GM18519 (cell line): ENCODE measurements around the gene CD300LF.

Experiments used
- ATAC-seq: cut with Tn5 transposase; IDR thresholded peaks from one replicate; pipeline ENCODE4 v1.9.1; 2021; ENCODE audit warnings: mild to moderate bottlenecking, moderate library complexity; ENCODE audit not compliant: unreplicated experiment, low FRiP score

The CD300LF gene

DNA sequence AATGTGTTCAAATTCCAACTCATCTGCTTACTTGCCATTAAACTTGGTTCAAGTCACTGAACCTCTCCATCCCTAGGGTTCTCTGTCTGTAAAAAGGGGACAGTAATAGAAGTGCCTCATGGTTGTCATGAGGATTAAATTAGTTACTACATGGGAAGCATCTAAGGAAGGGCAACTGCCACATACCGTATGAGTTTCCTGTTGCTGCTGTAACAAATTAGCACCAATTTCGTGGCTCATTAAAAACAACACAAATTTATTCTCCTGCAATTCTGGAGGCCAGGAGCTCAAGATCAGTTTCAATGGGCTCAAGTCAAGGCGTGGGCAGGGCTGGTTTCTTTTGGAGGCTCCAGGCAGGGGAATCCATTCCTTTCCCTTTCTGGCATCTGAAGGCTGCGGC is 18.6 kb downstream of the CD300LF start:
- ATAC-seq = no peak

DNA sequence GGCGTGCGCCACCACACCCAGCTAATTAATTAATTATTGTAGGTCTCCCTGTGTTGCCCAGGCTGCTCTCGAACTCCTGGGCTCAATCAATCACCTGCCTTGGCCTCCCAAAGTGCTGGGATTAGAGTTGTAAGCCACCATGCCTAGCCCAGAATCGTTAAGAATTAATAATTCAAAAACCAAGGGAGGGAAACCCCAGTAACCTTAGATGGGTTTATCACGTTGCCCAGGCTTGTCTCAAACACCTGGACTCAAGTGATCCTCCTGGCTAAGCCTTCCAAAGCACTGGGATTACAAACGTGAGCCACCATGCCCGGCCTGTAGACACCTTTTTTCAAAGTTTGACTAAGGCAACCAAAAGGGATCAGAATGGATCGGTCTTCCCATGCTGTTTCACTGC is 21.6 kb downstream of the CD300LF start:
- ATAC-seq = no peak

DNA sequence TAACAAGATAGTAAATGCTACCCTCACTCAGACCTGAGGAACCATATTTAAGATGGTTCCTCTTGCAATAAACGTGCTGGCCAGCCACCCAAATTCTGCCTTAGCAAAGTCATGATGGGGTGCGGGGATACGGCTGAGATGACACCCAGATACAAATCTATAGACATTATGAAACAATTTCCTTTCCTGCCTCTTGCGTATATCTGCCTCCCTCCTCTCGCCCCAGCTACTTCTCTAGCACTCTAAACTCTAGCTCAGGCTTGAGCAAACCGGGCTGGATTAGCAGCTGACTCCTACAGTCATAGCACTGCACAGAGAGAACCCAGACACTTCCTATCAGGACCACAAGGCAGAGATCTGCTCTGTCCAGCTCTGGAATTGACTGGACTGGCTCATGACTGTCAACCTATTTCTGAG is 22.3 kb downstream of the CD300LF start:
- no peak for ATAC-seq

DNA sequence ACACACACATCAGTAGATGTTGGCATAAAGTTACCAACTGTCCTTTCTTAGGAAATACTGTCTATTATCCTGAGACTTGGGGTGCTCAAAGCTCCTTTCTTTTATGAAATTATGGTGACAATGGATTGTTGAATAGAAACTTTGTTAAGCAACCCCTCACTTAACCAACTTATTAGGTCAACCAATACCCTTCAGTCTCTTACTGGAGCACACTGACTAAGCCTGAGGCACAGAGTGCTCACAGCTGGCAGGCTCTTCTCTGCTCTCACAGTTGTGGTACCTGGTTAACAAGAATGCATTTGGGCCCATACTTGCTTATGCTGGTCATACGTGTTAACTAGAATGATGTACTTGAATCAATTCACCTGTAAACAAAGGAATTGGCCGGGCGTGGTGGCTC is 24.8 kb downstream of the CD300LF start:
- no peak for ATAC-seq

DNA sequence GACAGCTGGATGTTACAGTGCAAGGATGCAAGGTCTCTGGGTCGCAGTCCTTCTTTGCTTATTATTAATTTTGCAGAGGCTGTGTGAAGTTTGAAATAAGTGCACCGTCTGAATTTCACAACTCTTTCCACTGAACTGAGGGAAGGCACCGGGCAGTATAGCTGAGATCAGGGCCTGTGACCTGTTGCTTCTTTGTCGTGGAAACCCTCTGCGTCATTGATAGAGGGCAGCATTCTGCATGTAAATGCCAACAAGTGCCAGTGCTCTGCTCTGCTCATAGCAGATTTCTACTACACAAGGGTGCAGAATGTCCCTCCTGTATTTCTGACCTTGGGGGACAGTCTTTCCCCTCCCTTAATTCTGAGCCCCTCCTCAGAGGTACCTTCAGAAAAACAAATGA is 26.0 kb downstream of the CD300LF start:
- no peak for ATAC-seq

DNA sequence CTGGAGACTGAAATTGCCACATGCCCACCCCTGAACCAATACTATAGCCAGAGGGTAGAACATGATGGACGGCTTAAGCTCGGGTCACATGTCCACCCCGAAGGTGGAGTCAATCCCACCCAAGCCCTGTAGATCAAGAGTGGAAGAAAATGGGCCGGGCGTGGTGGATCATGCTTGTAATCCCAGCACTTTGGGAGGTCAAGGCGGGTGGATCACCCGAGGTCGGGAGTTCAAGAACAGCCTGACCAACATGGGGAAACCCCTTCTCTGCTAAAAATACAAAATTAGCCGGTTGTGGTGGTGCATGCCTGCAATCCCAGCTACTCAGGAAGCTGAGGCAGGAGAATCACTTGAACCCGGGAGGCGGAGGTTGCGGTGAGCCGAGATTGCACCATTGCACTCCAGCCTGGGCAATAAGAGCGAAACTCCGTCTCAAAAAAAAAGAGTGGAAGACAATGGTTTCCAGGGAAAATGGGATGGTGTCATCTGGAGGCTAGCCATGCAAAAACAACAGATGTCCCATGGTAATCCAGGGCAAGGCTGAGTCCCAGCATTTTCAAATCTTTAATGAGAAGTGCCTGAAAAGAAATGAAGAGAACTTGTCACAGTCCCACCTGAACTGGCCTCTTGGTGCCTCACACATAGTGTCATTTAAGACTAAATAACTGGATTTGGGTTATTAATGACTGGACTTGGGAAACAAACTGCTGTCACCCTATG is 30.1 kb downstream of the CD300LF start:
- no peak for ATAC-seq

DNA sequence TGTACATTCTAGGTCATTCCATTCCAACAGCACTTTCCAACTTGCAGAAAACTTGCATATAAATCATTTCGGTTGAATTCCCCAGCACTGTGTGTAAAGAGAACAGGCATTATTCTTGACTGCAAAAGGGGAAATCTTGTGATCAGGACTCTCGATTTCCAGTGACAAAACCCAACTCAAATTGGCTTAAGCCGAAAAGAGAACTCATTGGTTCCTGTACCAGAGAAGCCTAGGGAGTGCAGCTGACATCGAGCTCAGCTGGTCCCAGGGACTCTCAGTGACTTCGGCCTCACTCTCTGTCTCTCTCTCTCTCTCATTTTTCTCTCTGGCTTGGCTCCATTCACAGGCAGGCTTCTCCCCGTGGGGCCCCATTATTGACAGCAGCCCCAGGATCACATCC is 30.7 kb downstream of the CD300LF start:
- no peak for ATAC-seq

DNA sequence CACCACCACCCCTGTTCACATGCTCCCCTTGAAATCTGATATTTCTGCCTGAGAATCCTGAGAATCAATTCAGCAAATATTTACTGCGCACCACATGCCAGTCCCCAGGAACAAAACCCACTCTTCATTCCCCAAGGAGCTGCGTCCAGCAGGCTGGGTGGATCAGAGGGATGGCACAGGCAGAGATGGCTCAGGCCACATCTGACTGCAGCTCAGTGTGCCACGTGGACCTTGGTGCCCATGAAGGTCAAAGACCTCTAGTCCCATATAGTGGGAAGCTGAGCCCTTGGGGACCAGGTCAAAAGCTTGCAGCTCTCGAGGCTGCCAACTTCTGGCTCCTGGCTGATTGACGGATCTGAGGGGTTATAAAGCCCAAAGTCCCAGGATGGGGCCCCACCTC is 31.8 kb downstream of the CD300LF start:
- ATAC-seq = no peak

DNA sequence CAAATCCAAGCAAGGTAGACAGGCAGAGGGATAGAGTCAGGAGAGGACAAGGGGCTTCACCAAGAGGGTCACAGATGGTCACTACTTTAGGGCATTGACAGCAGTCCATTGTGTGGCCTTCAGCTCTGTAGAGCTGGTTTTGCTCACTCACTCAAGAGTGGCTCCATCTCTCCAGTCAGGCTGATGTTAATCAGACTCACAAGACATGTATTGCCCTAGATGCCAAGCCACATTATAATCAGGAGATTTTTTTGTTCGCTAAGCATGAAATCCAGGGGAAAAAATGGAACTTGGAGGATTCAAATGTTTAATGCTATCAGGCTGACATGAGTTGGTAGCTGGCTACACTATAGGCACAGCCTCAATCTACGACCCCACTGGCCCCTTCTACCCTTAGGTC is 32.5 kb downstream of the CD300LF start:
- ATAC-seq = no peak

DNA sequence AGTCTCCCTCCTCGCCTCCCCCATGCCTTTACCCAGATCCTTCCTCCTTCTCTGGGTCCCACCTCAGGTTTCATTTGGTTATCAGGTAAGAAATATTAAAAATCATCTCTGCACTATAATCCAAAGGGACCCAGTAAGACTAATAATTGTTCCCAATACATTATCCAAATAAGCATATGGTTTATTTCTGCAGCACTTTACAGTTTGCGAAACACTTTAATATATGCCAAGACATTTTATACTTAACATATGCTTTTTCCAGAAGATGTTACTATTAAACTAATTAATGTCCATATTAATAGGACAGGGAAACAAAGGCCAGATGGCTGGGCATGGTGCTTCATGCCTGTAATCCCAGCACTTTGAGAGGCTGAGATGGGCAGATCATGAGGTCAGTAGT is 33.3 kb downstream of the CD300LF start:
- no peak for ATAC-seq

DNA sequence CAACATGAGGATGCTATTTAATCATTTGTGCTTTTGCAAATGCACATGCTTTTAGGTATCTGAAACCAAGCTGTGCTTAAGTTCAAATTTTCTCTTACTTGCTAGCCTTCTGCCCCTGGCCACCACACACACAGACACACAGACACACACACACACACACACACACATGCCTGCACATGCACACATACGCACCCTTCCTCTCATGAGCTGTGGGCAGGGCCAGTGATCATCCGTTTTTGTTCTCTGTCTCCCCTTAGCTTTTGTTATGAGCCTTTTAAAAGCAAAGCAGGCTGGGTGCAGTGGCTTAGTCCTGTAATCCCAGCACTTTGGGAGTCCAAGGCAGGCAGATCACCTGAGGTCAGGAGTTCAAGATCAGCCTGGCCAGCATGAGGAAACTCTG is 34.2 kb downstream of the CD300LF start:
- ATAC-seq = no peak

DNA sequence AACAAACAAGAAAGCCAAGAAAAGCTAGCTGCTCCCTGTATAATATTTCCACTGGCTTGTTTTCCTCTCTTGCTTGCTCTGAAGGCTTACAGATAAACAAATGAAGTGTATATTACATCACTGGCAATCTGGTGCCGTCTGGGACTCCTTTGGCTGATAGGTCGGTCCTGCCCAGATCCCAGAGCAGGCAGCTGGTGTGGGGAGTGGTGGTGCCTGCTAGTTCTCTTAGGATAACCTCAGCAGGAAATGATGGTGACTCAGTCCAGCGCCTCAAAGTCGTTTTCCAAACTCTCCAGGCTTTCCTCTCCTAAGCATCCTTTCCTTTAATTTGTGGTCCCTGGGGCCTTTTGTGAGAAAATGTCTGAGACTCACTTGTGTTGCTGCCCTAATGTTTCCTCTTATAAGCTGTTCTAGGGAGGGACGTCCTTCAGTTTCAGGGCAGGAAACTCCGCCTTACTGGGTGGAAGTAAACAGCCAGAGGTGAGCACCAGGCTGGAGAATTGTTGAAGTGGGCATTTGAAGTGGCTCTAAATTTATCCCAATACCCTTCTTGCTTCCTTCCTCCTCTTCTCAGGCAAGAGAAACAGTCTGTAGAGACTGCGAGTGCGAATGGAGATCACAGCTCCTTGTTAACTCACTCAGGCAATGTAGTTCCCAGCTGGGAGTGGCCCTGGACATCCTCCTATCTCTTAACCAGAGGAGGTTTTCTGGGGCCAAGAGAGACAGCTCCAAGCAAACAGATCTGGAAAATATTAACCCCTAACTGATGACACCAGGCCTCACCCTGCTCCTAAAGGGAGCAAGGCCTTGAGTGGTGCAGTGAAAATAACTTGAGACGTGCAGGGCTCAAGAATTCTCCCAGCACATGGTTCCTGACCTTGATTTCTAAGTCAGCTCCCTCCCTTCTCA is 34.9 kb downstream of the CD300LF start:
- no peak for ATAC-seq

DNA sequence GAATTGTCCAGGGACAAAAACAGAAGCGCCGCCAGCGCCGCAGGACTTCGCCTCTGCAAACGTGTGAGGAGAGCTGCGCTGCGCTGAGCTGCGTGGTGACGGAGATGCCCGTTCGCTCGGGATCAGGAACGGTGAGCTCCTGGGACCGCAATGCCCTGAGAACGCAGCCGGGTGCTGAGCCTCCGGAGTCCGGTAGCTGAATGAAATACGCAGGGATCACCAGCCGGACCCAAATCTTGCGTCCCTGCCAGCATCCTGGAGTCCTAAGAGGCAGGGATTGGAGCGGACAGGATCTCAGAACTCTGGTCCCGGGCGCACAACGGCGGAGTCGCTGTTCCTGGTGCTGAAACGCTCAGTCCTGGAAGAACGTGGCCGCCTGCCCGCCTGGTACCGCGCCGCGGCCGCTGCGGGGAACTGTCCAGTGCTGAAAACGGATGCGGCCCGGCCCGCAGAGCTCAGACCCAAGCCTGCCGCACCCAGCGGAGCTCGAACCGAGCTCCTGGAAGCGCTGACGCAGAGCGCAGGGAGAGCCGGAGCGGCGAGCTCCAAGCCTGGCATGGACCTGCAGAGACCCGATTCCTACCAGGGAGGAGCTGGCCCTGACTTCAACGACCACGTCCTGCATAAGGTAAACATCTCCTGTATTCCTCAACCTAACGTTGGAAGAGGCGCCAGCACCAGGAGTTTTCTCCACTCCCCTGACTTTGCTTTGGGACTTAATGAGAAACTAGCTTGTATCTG is 41.5 kb downstream of the CD300LF start:
- no peak for ATAC-seq

DNA sequence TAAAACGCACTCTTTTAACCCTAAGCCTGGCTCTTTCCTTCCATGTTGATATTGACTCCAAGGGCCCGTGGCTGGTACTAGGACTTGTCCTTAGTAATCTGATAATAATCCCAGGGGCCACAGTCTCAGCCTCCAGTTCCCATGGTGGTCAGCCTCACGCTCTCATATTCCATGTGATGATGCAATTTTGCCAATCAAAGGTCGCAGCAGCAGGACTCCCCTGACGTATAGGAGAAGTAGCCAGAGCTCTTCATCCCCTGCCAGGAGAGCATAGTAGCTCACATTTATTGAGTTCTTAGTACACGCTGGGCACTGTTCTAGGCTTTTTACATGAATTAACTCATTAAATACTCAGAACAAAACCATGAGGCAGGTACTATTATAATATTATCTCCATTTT is 42.4 kb downstream of the CD300LF start:
- no peak for ATAC-seq

DNA sequence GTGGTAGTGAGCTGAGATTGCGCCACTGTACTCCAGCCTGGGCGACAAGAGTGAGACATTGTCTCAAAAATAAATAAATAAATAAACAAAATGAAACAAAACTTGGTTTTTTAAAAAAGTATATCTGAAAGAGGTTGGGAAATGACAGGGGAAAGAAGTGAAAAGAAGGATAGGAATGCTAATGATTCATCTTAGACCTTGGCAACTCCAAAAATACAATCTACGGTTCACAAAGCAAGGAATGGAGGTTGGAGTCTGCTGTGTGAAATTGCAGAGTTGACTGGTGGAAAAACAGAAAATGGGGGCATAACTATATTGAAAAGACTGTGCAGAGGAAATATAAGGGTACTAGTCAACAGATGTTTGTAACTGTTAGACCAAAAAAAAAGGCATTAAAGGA is 49.2 kb downstream of the CD300LF start:
- ATAC-seq = no peak

DNA sequence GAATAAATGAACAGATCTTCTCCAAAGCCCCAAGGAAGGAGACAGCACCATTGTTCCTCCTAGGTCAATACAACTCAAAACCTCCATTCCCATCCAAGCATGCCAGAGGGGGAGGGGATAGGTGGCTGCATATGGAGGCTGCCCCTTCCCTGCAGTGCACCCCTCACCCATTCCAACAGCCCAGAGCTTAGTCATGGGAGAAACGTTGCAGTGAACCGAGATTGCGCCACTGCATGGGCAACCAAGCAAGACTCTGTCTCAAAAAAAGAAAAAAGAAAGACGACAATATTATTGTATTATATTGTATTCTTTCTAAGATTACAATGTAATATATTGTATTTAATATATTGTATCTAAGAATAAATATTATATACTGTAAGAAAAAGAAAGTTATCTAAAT is 52.8 kb downstream of the CD300LF start:
- ATAC-seq = no peak

DNA sequence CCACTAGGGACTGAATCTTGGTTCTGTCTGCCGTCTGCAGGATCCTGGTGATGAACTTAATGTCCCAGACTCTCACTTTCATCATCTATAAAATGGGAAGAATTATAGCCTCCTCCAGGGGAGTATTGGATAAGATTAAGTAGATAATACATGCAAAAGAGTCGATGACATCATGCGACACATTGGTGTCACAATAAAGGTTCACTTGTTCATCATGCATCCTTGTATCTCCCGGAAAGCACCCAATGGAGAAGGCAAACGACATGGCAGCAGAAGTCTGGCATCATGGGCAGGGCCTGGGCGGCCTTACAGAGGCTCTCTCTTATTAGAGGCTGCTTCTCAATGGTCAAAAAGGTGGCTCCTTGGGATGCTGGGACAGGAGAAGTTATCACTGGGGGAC is 54.1 kb downstream of the CD300LF start:
- no peak for ATAC-seq

DNA sequence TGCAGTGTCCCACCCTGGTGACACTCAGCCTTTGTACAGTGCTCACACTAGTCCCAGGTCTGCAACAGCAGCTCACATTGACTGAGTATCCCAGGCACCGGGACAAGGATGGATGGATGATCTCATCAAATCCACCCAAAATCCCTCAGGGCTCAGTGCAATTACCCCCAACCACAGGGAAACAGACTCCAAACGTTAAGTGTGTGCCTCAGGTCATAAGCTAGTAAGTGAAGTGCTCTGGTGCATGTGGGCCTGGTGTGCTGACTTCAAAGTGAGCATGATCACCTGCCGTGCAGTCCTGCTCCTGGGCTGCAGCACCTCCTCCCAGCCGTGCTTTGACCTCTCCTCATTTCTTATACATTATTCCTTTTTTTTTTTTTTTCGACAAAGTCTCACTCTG is 58.0 kb downstream of the CD300LF start:
- no peak for ATAC-seq

DNA sequence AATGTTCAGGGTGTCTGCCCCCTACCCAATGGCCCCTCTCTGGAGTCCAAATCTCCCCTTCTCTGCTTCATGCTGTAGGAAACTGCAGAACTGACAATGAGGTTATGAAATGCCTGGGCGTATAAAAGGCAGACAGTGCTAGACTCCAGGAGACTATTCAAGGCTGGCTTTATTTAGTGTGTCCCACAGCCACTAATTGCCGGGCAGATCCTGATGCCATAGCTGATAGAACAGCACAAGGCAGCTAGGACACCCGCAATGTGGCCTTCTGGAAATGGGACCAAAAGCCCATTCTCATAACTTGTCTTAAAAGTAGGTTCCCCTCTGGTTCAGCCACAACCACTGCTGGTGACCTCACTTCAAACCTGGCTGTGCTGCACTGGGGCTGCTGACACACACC is 60.7 kb downstream of the CD300LF start:
- ATAC-seq = no peak

DNA sequence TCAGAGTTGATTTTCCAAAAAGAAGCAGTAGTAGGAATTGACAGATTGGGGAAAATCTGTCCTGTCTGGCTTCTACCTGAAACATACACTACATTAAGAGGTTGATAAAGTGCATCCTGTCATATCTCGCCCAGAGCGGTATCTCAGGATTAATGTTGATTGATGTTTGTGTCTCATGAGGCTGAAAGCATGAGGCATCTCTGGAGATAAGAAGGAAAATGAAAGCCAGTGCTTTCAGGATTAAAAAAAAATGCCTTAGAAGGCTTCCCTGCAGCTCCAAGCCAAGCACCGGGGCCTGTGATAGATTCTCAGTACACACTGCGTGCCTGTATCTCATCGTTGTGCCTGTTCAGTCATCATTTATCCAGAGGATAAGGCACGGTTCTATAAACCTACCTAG is 62.8 kb downstream of the CD300LF start:
- no peak for ATAC-seq
